Duodenal mucosa (tissue), 2 donors: ENCODE measurements around the gene HCK.
A peak's percentile ranks its signal among the peaks of the same experiment; 100 is the strongest.
"Not testable (repeated sequence)": the region's sequence is repeated elsewhere in the genome, so short reads cannot be mapped to it uniquely, and the experiment has no call there.

Experiments used
- H3K27ac ChIP-seq: one replicate; pipeline ENCODE4 v1.7.0; 2013; ENCODE audit warnings: low read depth, low read length
- H3K27me3 ChIP-seq, 2 donors: one replicate each; pipeline ENCODE4 v1.7.0; 2013; ENCODE audit warnings: low read length in 2 of 2, control low read depth in 1 of 2; ENCODE audit not compliant: insufficient read depth in 2 of 2, control insufficient read depth in 1 of 2
- H3K36me3 ChIP-seq, 2 donors: one replicate each; pipeline ENCODE4 v1.7.0; 2013; ENCODE audit warnings: low read length in 2 of 2, control low read depth in 1 of 2; ENCODE audit not compliant: insufficient read depth in 2 of 2, control insufficient read depth in 1 of 2
- H3K4me1 ChIP-seq, 2 donors: one replicate each; pipeline ENCODE4 v1.7.0; 2013; ENCODE audit warnings: low read length in 2 of 2, control low read depth in 1 of 2; ENCODE audit not compliant: insufficient read depth in 2 of 2, control insufficient read depth in 1 of 2
- H3K4me3 ChIP-seq, 2 donors: one replicate each; pipeline ENCODE4 v1.7.0; 2013; ENCODE audit warnings: low read length in 2 of 2, low read depth in 1 of 2
- H3K9ac ChIP-seq, 2 donors: one replicate each; pipeline ENCODE4 v1.7.0; 2013; ENCODE audit warnings: low read length in 2 of 2, low read depth in 1 of 2
- H3K9me3 ChIP-seq, 2 donors: one replicate each; pipeline ENCODE4 v1.7.0; 2013; ENCODE audit warnings: low read length in 2 of 2, control low read depth in 1 of 2; ENCODE audit not compliant: control insufficient read depth in 1 of 2

Gene HCK

GRCh38 chr20:32111753-32112152 is 59.7 kb downstream of the HCK start:
- Histone ChIP-seq H3K27ac (no peak overlapping the region), H3K27me3 (no peaks in the 10 kb centered on the region), H3K4me3 (no peak overlapping the region), H3K36me3 (peaks cover 0 to 3% of the 10 kb centered on the region in 2 donors), H3K4me1 (peaks cover 37 to 47% of the 10 kb centered on the region in 2 donors), H3K9ac (no peak overlapping the region), H3K9me3 (no peaks in the 10 kb centered on the region)

GRCh38 chr20:32112841-32113240 is 60.8 kb downstream of the HCK start:
- Histone ChIP-seq H3K9me3 (no peaks in the 10 kb centered on the region), H3K4me3 (peak overlapping the region in 1 of 2 donors; percentile 29), H3K27ac (no peak overlapping the region), H3K9ac (no peak overlapping the region), H3K4me1 (peaks cover 37 to 47% of the 10 kb centered on the region in 2 donors), H3K27me3 (no peaks in the 10 kb centered on the region), H3K36me3 (peaks cover 0 to 3% of the 10 kb centered on the region in 2 donors)

GRCh38 chr20:32113591-32114260 is 61.7 kb downstream of the HCK start:
- H3K9me3 ChIP-seq = no peaks in the 10 kb centered on the region
- H3K27me3 ChIP-seq = no peaks in the 10 kb centered on the region
- H3K9ac ChIP-seq = no peak overlapping the region
- H3K27ac ChIP-seq = no peak overlapping the region
- no peak overlapping the region for H3K4me3 ChIP-seq
- H3K36me3 ChIP-seq = peaks cover 0 to 3% of the 10 kb centered on the region in 2 donors
- peaks cover 37 to 47% of the 10 kb centered on the region in 2 donors for H3K4me1 ChIP-seq

- peaks cover 37 to 47% of the 10 kb centered on the region in 2 donors for H3K4me1 ChIP-seq
- H3K9ac ChIP-seq = no peak overlapping the region
Observed at GRCh38 chr20:32114305-32114960, 62.4 kb downstream of the HCK start.

GRCh38 chr20:32115211-32115767 is 63.2 kb downstream of the HCK start:
- no peak overlapping the region for H3K9ac ChIP-seq
- H3K27ac ChIP-seq = no peak overlapping the region
- peaks cover 33 to 44% of the 10 kb centered on the region in 2 donors for H3K4me1 ChIP-seq

More at GRCh38 chr20:32114305-32114960, 62.4 kb downstream of the HCK start:
- no peaks in the 10 kb centered on the region for H3K27me3 ChIP-seq
- H3K36me3 ChIP-seq = peaks cover 0 to 3% of the 10 kb centered on the region in 2 donors
- no peak overlapping the region for H3K27ac ChIP-seq
- H3K4me3 ChIP-seq = no peak overlapping the region
- H3K9me3 ChIP-seq = no peaks in the 10 kb centered on the region

GRCh38 chr20:32116079-32116521 is 64.1 kb downstream of the HCK start:
- no peaks in the 10 kb centered on the region for H3K9me3 ChIP-seq
- no peak overlapping the region for H3K9ac ChIP-seq
- H3K27ac ChIP-seq = no peak overlapping the region
- H3K27me3 ChIP-seq = no peaks in the 10 kb centered on the region
- H3K4me1 ChIP-seq = peaks cover 25 to 36% of the 10 kb centered on the region in 2 donors
- no peak overlapping the region for H3K4me3 ChIP-seq
- H3K36me3 ChIP-seq = peaks cover 0 to 3% of the 10 kb centered on the region in 2 donors

More at GRCh38 chr20:32115211-32115767, 63.2 kb downstream of the HCK start:
- no peaks in the 10 kb centered on the region for H3K9me3 ChIP-seq
- H3K4me3 ChIP-seq = no peak overlapping the region
- peaks cover 0 to 3% of the 10 kb centered on the region in 2 donors for H3K36me3 ChIP-seq
- no peaks in the 10 kb centered on the region for H3K27me3 ChIP-seq

GRCh38 chr20:32116796-32117195 is 64.8 kb downstream of the HCK start:
- not testable (repeated sequence) for H3K9me3 ChIP-seq, H3K27ac ChIP-seq, H3K36me3 ChIP-seq, H3K27me3 ChIP-seq, H3K4me3 ChIP-seq, H3K9ac ChIP-seq
- H3K4me1 ChIP-seq = peaks cover 18 to 29% of the 10 kb centered on the region in 2 donors

- not testable (repeated sequence) for H3K9me3 ChIP-seq, H3K36me3 ChIP-seq, H3K4me3 ChIP-seq, H3K9ac ChIP-seq, H3K27ac ChIP-seq, H3K27me3 ChIP-seq
- H3K4me1 ChIP-seq = peaks cover 1 to 16% of the 10 kb centered on the region in 2 donors
Observed at GRCh38 chr20:32118427-32118826, 66.4 kb downstream of the HCK start.

GRCh38 chr20:32119734-32120133 is 67.7 kb downstream of the HCK start:
- H3K36me3 ChIP-seq = peaks cover 2 to 5% of the 10 kb centered on the region in 2 donors
- no peak overlapping the region for H3K9ac ChIP-seq
- H3K27me3 ChIP-seq = no peaks in the 10 kb centered on the region
- peaks cover 0 to 7% of the 10 kb centered on the region in 2 donors for H3K4me1 ChIP-seq
- no peak overlapping the region for H3K4me3 ChIP-seq
- H3K9me3 ChIP-seq = no peaks in the 10 kb centered on the region
- no peak overlapping the region for H3K27ac ChIP-seq

GRCh38 chr20:32121908-32122307 is 69.9 kb downstream of the HCK start:
- H3K4me3 ChIP-seq, H3K9ac ChIP-seq, H3K27ac ChIP-seq, H3K27me3 ChIP-seq, H3K9me3 ChIP-seq, H3K4me1 ChIP-seq: not testable (repeated sequence)
- H3K36me3 ChIP-seq = peaks cover 8 to 20% of the 10 kb centered on the region in 2 donors
